DOHH2 (cell line): Measurements from ENCODE around the gene CDH4.

Experiments used
- H3F3A ChIP-seq: fragments of 200-600 bp; sonication (generic), shearing (Covaris generic); 2 replicates; pipeline ENCODE4 v1.6.0; 2016; ENCODE audit warnings: antibody characterized with exemption, mild to moderate bottlenecking; ENCODE audit not compliant: control insufficient read depth, insufficient read depth
- H3K27ac ChIP-seq: fragments of 200-600 bp; sonication (generic); 2 replicates; pipeline ENCODE4 v1.5.1; 2014; ENCODE audit warnings: low read depth, mild to moderate bottlenecking, low read length, moderate library complexity
- H3K27me3 ChIP-seq: fragments of 200-600 bp; sonication (generic); 2 replicates; pipeline ENCODE4 v1.6.1; 2014; ENCODE audit warnings: mild to moderate bottlenecking, low read length, mixed read lengths; ENCODE audit not compliant: control insufficient read depth
- H3K36me3 ChIP-seq: fragments of 200-600 bp; sonication (generic); 2 replicates; pipeline ENCODE4 v1.6.1; 2014; ENCODE audit warnings: mild to moderate bottlenecking, low read length, moderate library complexity, mixed read lengths; ENCODE audit not compliant: control insufficient read depth
- H3K4me1 ChIP-seq: fragments of 200-600 bp; sonication (generic); 2 replicates; pipeline ENCODE4 v1.6.1; 2014; ENCODE audit warnings: mild to moderate bottlenecking, low read length, mixed read lengths; ENCODE audit not compliant: control insufficient read depth
- H3K4me2 ChIP-seq: fragments of 200-600 bp; sonication (generic); 2 replicates; pipeline ENCODE4 v1.6.0; 2014; ENCODE audit warnings: mild to moderate bottlenecking, low read length, moderate library complexity
- H3K4me3 ChIP-seq: fragments of 200-600 bp; sonication (generic); 2 replicates; pipeline ENCODE4 v1.5.1; 2014; ENCODE audit warnings: mild to moderate bottlenecking, low read length, mixed read lengths
- H3K79me2 ChIP-seq: fragments of 200-600 bp; sonication (generic); 2 replicates; pipeline ENCODE4 v1.6.1; 2014; ENCODE audit warnings: mild to moderate bottlenecking, low read length, mixed read lengths; ENCODE audit not compliant: control insufficient read depth
- H3K9me2 ChIP-seq: fragments of 200-600 bp; sonication (generic); replicated peaks from 2 replicates; pipeline ENCODE4 v1.6.1; 2014; ENCODE audit warnings: mild to moderate bottlenecking, low read length, mixed read lengths; ENCODE audit not compliant: control insufficient read depth
- H3K9me3 ChIP-seq: fragments of 200-600 bp; sonication (generic); 2 replicates; pipeline ENCODE4 v1.6.1; 2014; ENCODE audit warnings: antibody characterized with exemption, low read length, mixed read lengths; ENCODE audit not compliant: control insufficient read depth, insufficient read depth
- H4K20me1 ChIP-seq: fragments of 200-600 bp; sonication (generic); 2 replicates; pipeline ENCODE4 v1.6.0; 2014; ENCODE audit warnings: low read depth, mild to moderate bottlenecking, antibody characterized with exemption, low read length, moderate library complexity; ENCODE audit not compliant: control insufficient read depth, insufficient read depth
- EZH2phosphoT487 ChIP-seq: fragments of 200-600 bp; sonication (generic); IDR thresholded peaks from 2 replicates; pipeline ENCODE4 v1.6.1; 2017; ENCODE audit warnings: borderline replicate concordance, mild to moderate bottlenecking, antibody characterized with exemption, low read length, moderate library complexity, mixed read lengths
- TF ChIP-seq, protein P1 (sequence below): fragments of 200-600 bp; sonication (generic); IDR thresholded peaks from one replicate; pipeline ENCODE4 v1.5.1; 2014; ENCODE audit warnings: antibody characterized with exemption, mild to moderate bottlenecking, low read depth, low read length; ENCODE audit not compliant: poor library complexity, severe bottlenecking

The CDH4 gene

DNA sequence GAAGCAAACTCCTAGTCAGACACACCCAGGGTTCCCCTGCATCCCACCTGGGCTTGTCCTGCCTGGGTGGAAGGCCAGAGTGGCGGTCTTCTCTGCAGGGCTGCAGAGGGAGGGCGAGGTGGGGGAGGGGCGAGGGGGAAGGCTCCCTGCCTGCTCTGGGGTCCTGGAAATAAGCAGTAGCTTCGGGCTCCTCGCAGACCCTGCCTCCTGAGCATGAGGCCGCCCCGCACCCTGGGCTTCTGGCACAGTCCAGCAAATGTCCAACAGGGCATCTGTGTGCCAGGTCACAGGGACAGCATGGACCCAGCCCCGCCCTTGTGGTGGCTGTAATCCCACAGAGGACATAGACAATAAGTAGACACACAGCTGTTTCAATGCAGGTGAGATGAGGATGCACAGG lies 619.9 kb downstream of the CDH4 start:
- no peak overlapping the region for H3K27ac ChIP-seq
- H3K4me3 ChIP-seq = no peak overlapping the region
- no peaks in the 10 kb centered on the region for H3F3A ChIP-seq
- H3K27me3 ChIP-seq = no peaks in the 10 kb centered on the region
- no peaks in the 10 kb centered on the region for H4K20me1 ChIP-seq
- H3K9me2 ChIP-seq = no peaks in the 10 kb centered on the region
- no peaks in the 10 kb centered on the region for H3K9me3 ChIP-seq
- no peak overlapping the region for H3K4me2 ChIP-seq
- H3K36me3 ChIP-seq = no peaks in the 10 kb centered on the region
- no peaks in the 10 kb centered on the region for H3K4me1 ChIP-seq
- TF ChIP-seq, protein P1, sequence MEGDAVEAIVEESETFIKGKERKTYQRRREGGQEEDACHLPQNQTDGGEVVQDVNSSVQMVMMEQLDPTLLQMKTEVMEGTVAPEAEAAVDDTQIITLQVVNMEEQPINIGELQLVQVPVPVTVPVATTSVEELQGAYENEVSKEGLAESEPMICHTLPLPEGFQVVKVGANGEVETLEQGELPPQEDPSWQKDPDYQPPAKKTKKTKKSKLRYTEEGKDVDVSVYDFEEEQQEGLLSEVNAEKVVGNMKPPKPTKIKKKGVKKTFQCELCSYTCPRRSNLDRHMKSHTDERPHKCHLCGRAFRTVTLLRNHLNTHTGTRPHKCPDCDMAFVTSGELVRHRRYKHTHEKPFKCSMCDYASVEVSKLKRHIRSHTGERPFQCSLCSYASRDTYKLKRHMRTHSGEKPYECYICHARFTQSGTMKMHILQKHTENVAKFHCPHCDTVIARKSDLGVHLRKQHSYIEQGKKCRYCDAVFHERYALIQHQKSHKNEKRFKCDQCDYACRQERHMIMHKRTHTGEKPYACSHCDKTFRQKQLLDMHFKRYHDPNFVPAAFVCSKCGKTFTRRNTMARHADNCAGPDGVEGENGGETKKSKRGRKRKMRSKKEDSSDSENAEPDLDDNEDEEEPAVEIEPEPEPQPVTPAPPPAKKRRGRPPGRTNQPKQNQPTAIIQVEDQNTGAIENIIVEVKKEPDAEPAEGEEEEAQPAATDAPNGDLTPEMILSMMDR = no peak
- TF ChIP-seq EZH2phosphoT487 = no peak
- H3K79me2 ChIP-seq = no peaks in the 10 kb centered on the region

DNA sequence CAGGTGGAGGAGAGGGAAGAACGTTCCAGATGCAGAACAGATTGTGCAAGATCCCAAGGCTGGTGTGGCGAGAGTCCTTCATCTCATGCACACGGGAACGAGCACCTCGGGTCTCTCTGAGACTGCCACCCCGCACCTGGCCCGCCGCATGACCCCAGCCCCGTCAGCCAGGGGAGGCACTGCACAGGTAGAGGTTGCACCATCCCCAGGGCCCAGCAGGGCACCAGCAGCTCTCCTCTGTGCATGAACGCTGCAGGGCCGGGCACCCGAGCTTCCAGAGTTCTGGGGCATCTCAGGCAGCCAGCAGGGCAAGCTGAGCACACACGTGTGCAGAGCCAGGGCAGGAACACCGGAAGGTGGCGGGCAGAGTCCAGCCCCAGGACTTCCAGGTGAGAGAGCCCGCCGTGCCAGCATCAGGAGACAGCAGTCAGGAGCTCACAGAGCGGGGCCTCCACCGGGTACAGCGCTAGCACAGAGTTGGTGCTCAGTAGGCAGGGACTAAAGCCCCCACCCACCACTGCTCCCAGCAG lies 620.4 kb downstream of the CDH4 start:
- TF ChIP-seq EZH2phosphoT487 = no peak
- TF ChIP-seq, protein P1 = no peak
- no peaks in the 10 kb centered on the region for H3K36me3 ChIP-seq

DNA sequence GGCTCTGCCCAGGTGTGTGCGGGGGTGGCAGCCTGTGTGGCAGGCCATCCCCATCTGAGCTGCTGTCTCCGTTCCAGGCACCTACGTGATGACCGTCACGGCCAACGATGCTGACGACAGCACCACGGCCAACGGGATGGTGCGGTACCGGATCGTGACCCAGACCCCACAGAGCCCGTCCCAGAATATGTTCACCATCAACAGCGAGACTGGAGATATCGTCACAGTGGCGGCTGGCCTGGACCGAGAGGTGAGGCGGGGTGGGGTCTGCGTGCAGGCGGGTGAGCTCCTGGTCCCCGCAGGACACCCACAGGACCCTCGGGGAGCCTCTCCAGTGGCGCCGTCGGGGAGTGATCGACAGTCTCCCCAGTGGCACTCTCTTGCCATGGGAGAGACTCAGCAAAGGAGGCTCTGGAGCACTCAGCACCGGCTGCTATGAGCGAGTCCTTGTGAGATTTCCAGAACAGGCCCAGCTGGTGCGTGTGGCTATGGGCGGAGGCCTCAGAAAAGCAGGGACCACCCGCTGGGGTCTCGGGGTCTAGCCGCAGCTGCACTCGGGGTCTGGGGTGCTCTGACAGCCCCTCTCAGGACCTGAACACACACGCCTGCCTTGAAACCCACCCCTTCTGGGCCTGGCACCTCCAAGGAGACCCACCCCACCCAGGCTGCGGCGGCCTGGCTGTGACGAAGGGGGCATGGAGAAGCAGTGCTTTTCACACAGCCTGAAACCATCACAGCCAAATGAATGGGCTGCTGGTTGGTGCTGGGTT lies 621.8 kb downstream of the CDH4 start:
- no peaks in the 10 kb centered on the region for H4K20me1 ChIP-seq
- no peaks in the 10 kb centered on the region for H3K9me3 ChIP-seq
- no peak overlapping the region for H3K4me2 ChIP-seq
- H3K4me3 ChIP-seq = no peak overlapping the region
- H3K4me1 ChIP-seq = no peaks in the 10 kb centered on the region
- TF ChIP-seq EZH2phosphoT487 = no peak
- TF ChIP-seq, protein P1 = no peak
- H3F3A ChIP-seq = no peaks in the 10 kb centered on the region
- no peaks in the 10 kb centered on the region for H3K36me3 ChIP-seq
- no peaks in the 10 kb centered on the region for H3K9me2 ChIP-seq
- no peaks in the 10 kb centered on the region for H3K27me3 ChIP-seq
- H3K27ac ChIP-seq = no peak overlapping the region
- H3K79me2 ChIP-seq = no peaks in the 10 kb centered on the region

More for the DNA sequence above, 620.4 kb downstream of the CDH4 start:
- Histone ChIP-seq H3K4me3 (no peak overlapping the region), H3K4me1 (no peaks in the 10 kb centered on the region), H3F3A (no peaks in the 10 kb centered on the region), H3K9me3 (no peaks in the 10 kb centered on the region), H4K20me1 (no peaks in the 10 kb centered on the region), H3K27ac (no peak overlapping the region), H3K79me2 (no peaks in the 10 kb centered on the region), H3K27me3 (no peaks in the 10 kb centered on the region), H3K4me2 (no peak overlapping the region), H3K9me2 (no peaks in the 10 kb centered on the region)
